ENCODE measurements around the gene TIMM44.

The TIMM44 gene

GRCh38 chr19:7943444-7944176, at the start of gene TIMM44:
TIMM44 (minus strand) TSS chr19:7943666; CDS start chr19:7943651, 15 bp downstream.
- peak; percentile 97 for DNase-seq (ENCODE audit: low read depth, low spot score)

- no peak for DNase-seq (ENCODE audit: low read depth, low spot score)
Observed at GRCh38 chr19:7992575-7992974, 49.1 kb upstream of the TIMM44 start.

- no peak for DNase-seq (ENCODE audit: low read depth, low spot score)
Observed at GRCh38 chr19:7989071-7989575, 45.7 kb upstream of the TIMM44 start.

GRCh38 chr19:7988307-7988706, 44.8 kb upstream of the TIMM44 start:
- DNase-seq (ENCODE audit: low read depth, low spot score), result no peak

- no peak for DNase-seq (ENCODE audit: low read depth, low spot score)
Observed at GRCh38 chr19:7987114-7987768, 43.8 kb upstream of the TIMM44 start.

- no peak for DNase-seq (ENCODE audit: low read depth, low spot score)
Observed at GRCh38 chr19:7986321-7987113, 43.1 kb upstream of the TIMM44 start.

- no peak for DNase-seq (ENCODE audit: low read depth, low spot score)
Observed at GRCh38 chr19:7985481-7985911, 42.0 kb upstream of the TIMM44 start.

GRCh38 chr19:7983995-7984837, 40.8 kb upstream of the TIMM44 start:
- no peak for DNase-seq (ENCODE audit: low read depth, low spot score)

GRCh38 chr19:7983286-7983950, 40.0 kb upstream of the TIMM44 start:
- no peak for DNase-seq (ENCODE audit: low read depth, low spot score)

- DNase-seq (ENCODE audit: low read depth, low spot score), result no peak
Observed at GRCh38 chr19:7982651-7983099, 39.2 kb upstream of the TIMM44 start.

GRCh38 chr19:7982103-7982502, 38.6 kb upstream of the TIMM44 start:
- no peak for DNase-seq (ENCODE audit: low read depth, low spot score)

GRCh38 chr19:7981661-7982060, 38.2 kb upstream of the TIMM44 start:
- no peak for DNase-seq (ENCODE audit: low read depth, low spot score)

- no peak for DNase-seq (ENCODE audit: low read depth, low spot score)
Observed at GRCh38 chr19:7981199-7981598, 37.7 kb upstream of the TIMM44 start.

GRCh38 chr19:7980635-7981121, 37.2 kb upstream of the TIMM44 start:
- DNase-seq (ENCODE audit: low read depth, low spot score), result no peak

- DNase-seq (ENCODE audit: low read depth, low spot score), result no peak
Observed at GRCh38 chr19:7980168-7980567, 36.7 kb upstream of the TIMM44 start.

GRCh38 chr19:7979559-7979958, 36.1 kb upstream of the TIMM44 start:
- no peak for DNase-seq (ENCODE audit: low read depth, low spot score)

- DNase-seq (ENCODE audit: low read depth, low spot score), result no peak
Observed at GRCh38 chr19:7979011-7979410, 35.5 kb upstream of the TIMM44 start.

GRCh38 chr19:7978179-7978825, 34.8 kb upstream of the TIMM44 start:
- no peak for DNase-seq (ENCODE audit: low read depth, low spot score)

- no peak for DNase-seq (ENCODE audit: low read depth, low spot score)
Observed at GRCh38 chr19:7977723-7978040, 34.2 kb upstream of the TIMM44 start.

Measured in iPS DF 19.7 (cell line).